DMS53 treated with DMSO at 0.1 percent for 48 hours (cell line): ENCODE results near the gene FGFBP2.

Experiments
- DNase-seq: peaks from one replicate; lab custom pipeline; 2025; ENCODE audit not compliant: unreplicated experiment; lab: John Stamatoyannopoulos, UW

Gene FGFBP2

DNA sequence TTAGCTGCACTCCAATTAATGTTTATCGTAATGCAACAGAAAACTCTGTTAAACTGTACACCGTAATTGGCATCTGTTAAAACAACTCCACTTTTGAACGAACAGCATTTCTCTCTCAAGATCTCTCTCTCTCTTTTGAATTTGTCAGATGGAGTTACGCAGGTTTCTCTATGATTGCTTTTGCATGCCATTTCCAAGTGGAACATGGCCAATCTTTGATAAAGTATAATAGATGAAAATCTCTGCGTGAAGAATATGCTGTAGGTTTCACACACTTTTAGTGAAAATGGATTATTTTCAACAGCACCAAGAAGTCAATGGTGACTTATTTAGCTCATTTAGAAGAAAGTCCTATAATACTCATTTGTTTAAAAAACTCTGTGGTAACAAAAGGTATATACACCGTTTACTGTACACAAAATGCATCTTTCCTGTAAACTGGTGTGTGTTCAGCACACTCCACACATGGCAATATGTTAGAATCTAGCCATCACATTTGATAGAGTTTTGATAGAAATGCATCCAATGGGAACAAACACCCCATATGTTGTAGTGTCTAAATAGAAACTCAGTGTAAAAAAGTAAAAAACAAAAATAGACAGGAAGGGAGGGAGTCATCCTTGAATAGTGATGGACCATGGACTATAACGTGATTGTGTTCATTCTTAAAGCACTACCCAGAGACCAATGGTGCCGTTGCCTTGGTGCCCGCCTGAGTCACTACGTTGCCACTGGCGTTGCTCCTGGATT lies 5.8 kb upstream of the FGFBP2 start:
- no peak for DNase-seq

DNA sequence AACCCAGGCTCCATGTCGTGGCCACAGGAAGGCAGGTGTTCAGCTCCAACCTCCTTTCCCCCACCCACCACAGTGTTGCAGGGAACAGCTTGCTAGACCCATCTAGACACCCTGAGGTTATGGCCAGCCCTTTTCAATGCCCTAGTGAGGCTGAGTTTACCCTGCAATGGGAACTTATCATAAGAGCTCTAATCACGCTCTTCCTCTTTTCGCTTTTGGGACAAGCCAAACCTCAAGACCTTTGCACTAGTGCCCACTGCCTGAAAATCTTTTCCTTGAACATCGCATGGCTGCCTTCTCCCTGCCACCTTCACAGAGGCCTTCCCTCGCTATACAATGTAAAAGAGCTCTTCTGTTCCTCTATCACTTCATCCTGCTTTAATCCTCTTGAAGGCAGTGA lies 2.4 kb upstream of the FGFBP2 start:
- DNase-seq: no peak

DNA sequence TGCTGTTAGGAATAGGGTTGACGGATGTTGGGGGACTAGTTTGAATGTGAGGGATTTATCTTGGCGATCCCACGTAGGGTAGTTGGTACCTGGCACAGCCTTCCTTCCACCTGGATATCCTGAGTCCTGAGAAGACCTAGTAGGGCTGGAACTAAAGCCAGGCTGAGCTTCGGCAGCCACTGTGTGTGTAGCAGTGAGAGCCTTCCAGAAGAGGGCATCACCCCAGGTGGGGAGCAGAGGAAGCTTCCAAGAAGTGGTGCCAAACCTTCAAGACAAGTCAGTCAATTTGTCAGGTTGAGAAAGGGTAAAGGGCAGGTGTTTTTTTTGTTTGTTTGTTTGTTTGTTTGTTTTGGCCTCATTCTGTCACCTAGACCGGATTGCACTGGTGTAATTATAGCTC lies 1.2 kb upstream of the FGFBP2 start:
- DNase-seq: no peak

DNA sequence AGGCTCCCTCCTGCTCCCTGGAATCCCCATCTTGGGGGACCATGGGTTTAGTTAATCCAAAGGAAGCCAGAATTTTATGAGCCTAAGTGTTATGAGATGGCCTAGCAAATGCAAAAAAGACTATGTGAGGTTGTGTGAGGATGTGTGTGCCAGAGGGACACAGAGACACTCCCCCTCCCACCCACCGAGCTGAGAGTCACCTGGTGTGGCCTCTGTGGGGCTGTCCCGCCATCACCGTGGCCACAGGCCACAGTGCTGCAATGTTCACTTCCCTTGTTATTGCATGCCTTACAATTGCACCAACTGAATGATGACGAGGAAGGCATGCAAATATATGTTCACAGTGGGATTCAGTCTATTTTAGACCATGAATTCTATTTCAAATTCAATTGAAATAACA lies 601 bp upstream of the FGFBP2 start:
- no peak for DNase-seq

DNA sequence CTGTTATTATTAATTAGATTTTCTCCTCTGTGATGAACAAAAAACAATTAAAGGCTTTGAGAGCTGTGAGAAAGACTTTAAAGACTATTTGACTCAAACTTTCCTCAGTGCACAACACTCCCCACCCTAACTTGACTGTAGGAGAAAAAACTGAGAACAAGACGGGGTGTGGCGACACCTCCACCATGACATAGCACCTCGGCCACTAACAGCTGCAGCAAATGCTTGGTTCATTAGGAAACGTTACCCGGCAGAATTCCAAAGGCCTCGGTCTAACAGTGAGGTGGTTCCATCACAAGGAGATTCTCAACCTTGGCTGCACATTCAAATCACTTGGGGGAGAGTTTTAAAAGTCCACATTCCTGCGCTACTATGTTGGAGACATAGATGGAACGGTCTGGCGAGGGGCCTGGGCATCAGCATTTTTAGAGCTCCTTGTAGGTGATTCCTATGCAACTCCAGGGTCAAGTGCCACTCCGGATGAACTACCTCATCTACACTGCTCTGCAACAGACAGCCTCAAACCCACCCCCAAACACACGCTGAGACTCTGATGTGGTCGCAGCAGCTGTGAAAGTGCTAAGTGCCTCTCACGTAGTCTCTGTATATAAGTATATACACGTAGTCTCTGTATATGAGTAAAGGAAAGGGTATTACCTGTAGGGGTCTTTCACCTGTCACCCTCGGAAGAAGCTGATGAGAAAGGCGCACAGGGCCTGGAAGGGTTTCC lies 1.0 kb downstream of the FGFBP2 start:
- no peak for DNase-seq

DNA sequence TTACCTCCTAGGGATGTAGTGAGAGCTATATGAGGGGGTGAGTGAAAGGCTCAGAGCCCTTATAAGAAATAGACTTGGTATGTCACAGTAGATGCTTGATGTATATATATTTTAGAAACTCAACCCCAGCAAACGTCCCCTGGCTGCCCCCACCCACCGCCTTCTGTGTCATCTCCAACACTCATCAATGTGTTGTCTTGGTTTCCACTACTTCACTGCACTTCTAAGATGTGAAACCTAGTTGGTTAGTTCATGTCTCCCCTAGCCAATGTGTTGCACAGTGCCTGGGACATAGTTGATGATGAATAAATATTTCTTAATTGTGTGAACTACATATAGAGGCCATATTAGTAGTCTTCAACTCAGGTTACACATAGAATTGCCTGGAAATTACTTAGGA lies 4.4 kb downstream of the FGFBP2 start:
- no peak for DNase-seq

DNA sequence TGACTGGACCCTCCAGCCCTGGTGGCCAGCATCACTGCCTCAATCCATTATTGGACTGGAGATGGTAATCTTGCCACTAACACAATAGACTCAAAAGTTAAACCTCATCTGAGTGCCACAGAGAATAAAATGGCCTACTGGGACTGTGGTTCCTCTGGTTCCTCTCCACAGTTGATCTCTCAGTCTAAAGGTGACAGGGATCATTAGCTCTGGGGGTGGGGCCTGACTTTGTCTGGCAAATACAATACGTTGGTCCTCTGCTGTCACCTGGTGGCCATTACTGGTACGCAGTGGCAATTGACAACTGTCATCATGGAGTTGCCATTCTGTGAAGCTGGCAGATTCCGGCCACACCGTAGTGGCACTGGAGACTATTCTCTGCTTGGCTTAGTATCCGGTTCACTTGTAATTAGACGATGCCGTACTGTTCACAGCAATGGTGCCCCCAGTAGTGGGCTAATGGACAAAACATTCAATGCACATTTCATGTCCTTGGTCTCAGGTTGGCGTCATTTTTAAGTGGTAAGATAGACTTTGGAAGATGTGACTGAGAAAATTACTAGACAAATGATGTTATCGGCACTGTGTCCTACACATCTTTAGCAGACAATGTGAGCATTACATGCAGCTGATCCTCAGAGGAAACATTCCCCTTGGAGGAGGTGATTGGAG lies 6.7 kb downstream of the FGFBP2 start:
- DNase-seq: peak; percentile 93

DNA sequence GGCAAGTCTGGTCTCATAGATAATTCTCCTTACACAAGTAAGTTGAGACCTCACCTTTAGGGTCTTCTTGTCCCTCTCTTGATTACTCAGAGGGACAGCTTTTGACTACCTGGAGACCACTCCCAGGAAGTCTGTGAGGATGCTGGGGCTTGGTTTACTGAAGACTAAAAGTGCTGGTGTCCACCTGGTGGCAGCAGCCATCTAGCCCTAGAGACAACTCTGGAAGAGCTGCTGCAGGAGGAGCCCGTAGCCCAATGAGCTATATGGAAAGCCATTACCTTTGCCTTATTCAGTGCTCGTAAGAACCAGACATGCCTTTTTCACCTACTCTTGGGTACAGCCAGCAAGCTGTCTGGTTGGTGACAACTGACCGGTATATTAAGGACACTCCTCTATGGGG lies 7.3 kb downstream of the FGFBP2 start:
- no peak for DNase-seq

DNA sequence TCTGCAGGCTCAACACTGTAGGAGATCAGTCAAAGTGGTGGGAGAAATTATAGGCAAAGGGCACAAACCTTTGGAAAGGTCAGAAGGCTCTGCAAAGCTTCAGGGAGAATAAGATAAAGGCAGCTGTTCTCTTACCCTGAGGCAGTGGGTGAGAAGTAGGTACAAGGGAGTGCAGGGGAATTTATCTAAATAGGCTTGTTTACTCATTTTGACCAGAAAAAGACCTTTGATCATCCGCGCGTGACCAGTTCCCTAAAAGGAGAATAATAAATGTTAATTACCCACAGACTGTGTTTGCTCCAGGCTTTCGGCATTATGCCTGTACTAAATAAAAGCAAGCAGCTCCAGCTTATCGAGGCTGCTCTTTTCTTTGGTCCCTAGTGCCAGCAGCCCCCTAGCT lies 9.3 kb downstream of the FGFBP2 start:
- no peak for DNase-seq

DNA sequence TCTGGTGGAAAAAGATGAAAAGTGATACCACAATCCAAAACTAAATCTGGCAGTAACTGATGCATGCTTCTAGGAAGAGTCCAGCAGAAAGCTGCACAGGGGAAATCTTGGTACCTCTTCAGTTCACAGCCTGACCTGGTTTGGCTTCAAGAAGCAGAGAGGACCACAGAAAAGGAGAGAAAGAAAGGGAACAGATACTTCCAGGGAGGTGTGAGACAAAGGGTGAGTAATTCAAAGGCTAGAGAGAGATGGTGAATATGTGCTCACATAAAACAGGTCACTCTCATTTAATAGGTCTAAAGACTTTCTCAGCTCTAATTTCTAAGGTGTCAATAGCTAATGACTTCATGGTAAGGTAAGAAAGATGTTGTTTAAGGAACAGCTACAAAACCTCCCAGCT lies 11.2 kb downstream of the FGFBP2 start:
- DNase-seq: no peak

DNA sequence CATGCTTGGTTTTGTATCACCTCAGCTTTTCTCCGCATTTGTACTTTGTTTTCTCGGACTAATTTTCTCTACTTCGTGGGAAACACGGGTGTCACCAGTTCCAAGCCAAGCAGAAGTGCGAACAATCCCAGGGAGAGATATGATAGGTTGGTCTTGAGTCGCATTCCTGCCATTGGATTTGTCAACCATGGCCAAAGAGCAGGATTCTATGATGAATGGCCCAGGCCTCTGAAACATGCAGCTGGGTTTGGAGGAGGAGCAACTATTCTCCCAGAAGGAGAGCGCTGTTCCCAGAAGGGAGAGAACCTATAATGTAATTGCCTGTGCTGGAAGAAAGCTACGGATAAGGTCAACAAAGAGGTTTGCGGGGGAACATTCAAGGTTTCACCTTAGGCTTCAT lies 14.1 kb downstream of the FGFBP2 start:
- no peak for DNase-seq

DNA sequence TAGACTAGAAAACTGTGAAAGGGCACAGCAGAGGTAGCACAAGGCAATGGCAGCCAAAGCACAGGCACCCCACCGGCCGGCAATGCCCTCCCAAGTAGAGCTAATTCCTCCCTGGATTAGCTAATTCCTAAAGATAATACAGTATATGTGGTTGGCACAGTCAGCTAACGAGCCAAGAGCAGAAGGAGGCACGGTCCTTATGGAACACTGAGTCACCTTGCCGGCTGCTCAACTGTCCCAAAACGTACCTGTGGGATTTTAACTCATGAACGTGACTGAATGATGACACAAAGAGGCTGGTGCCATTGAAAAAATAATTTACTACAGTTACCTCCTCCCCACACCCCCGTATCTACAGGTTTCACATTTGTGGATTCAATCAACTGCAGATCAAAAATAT lies 15.3 kb downstream of the FGFBP2 start:
- no peak for DNase-seq

DNA sequence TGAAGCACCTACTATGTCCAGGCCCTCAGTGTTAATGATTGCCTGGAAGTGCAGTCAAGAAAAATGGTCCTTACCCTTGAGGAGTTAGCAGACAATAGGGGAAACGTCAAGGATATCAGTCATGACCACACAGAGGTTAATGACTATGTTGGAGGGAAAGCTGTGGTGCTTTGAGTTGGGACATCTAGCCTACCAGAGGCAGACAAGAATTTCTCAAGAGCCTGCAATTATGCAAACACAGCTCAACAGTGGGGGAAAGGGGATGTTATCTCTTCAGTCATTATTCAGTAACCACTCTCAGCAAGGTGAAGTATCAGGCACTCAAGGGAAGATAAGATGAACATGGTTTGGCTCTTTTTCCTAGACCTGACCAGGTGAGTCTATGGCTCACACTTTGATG lies 17.5 kb downstream of the FGFBP2 start:
- DNase-seq: no peak

DNA sequence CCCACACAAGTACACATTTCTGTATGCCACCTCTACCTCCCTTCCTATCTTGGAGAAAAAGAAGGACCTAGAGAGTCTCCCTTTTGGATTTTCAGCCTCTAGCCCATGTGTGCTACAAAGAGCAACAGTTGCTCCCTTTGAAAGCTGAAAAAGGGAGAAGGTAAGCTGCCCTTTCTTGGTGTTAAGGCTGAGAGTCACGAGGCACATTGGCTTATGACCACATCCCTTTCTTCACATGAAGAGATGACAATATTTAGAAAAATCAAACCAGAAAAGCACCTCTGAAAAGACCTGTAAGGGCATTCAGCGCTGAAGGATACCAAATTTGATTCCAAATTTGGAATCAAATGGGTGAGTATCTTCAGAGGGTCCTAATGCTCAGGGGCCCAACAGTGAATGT lies 18.1 kb downstream of the FGFBP2 start:
- no peak for DNase-seq

DNA sequence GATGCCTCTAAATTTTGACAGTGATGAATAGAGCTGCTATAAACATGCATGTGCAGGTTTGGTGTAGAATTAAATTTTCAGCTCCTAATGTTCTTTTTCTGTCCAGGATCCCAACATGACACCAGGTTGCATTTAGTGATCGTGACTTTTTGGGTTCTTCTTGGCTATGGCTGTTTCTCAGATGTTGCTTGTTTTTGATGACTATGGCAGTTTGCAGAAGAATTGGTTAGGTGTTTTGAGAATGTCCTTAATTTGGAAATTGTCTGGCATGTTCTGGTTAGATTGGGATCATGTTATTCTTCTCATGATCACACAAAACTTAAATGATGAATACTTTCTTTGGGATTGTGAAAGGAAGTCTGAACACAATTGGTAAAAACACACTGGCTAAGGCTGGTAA lies 20.7 kb downstream of the FGFBP2 start:
- no peak for DNase-seq

DNA sequence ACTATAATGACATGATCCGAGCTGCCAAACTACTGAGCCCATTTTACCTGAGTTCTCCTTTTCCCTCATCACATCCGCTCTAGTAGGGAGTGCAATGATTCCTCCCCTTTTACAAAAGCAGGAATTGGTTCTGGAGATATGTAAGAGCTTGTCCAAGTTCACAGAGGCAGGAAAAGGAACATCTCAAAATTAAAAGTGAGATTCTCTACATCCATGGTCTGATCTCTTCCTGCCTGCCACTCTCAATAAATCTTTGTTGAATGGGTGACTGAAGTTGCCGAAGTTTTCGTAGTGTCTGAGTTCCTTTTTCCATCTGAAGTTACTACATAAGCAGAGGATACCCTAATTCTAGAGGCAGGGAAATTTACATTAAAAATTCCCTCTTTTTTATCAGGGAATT lies 24.3 kb downstream of the FGFBP2 start, which contains the start of gene FGFBP1:
Gene FGFBP1 (minus strand): TSS at position 101 of the 400 bp plus-strand sequence. CDS start 2,108 bp downstream, outside the sequence.
- DNase-seq: no peak

DNA sequence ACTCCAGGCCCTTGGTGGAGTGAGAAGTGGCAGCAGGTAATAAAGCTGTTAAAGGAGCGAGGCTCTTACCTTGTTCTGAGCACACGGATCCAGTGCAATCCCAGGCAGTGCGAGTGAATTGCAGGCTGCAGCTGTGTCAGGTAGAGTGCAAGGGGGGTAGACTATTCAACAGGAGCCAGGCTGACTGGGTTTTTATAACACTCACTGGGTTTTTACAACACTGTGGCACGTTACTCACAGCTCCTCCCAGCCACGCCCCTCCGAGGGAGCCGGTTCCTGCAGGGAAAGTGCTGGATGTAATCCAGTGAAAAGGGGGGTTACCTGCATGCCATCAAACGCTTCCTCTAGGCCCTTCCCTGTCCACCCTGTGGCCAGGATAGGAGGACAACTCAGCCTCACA lies 24.8 kb downstream of the FGFBP2 start:
- DNase-seq: no peak

DNA sequence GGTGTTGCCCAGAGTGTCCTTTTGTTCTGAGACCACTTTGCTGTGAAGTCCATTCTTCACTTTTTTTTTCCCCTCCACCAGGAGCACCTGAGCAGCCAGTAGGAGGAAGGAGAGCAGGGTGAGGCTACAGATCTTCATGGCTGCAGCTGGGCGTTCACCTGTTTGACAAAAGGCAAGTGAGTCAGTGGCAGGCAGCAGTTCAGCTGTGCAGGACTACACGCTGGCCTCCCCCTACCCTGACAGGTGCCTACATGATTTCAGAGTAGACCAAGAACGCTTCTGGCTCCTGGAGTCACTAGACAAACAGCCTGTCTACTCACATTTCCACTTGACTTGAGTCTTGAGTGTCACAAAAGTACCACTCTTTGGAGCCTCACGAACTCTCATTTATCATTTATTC lies 26.5 kb downstream of the FGFBP2 start:
- peak; percentile 80 for DNase-seq

DNA sequence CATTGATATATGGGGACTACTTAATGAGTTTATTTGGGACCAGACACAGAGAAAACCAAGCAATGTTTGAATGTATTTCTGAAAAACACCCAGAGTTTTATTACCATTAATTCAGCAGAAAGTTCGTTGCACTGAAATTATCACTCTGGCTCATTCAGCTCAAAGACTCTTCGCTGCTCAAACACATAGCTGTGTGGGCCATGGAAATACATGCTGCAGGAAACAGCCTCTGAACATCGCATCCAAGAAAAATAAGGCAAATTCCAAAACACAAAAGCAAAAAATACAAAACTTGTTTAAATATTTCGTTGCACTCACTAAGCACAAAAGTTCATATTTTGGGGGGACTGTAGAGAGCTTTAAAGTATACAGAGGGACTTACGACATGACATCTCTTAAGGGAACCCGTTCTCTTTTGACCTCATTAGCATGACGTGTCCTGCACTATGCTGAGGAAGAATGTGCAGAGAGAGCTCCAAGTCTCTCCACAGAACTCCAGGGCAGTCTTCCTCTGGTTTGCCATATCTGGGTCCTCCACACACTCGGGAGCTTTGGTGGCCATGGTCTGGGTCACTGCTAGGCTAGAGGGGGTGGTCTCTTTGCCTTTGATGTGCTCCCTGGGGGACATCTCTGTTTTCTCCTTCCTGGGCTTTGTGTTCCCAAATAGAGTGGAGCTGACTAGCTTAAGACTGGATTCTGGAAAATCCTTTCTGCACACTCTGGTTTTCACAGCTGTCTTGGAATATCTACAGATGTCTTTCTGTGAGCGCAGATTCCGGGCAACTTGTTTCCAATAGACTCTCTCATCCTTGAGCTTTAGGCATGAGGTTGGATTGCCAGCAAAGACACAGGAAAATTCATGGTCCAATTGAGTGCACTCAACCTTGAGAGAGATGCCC lies 27.2 kb downstream of the FGFBP2 start:
- no peak for DNase-seq

DNA sequence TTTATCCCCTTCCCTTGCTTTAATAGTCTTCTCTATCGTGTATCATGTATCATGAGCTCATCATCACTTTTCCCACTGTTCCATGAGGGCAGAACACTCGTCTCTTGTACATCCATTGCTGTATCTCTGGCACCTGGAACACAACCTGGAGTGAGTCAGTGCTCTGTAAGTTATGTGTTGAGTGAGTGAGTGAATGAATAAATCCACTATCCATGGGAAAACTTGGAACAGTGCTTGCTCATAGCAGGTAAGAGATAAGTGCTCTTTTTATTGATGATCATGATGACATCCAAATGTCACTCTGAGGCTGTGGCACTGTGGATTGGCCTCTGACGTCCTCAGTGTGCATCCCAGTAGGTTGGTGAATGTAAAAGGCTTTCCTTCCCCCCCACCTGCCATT lies 28.7 kb downstream of the FGFBP2 start:
- no peak for DNase-seq
